ENCODE measurements around the gene PDCD1.
"Not testable (repeated sequence)": the region's sequence is repeated elsewhere in the genome, so short reads cannot be mapped to it uniquely, and the experiment has no call there.

The PDCD1 gene

GRCh38 chr2:241834527-241835210 is 24.0 kb downstream of the PDCD1 start:
- DNase-seq (ENCODE audit: low spot score), result no peak

- not testable (repeated sequence) for DNase-seq (ENCODE audit: low spot score)
These were observed 24.8 kb downstream of the PDCD1 start for GRCh38 chr2:241833756-241834526.

GRCh38 chr2:241833101-241833663 is 25.5 kb downstream of the PDCD1 start:
- no peak for DNase-seq (ENCODE audit: low spot score)

GRCh38 chr2:241827394-241827793 is 31.3 kb downstream of the PDCD1 start:
- DNase-seq (ENCODE audit: low spot score), result no peak

GRCh38 chr2:241823531-241824437 is 34.9 kb downstream of the PDCD1 start:
- DNase-seq (ENCODE audit: low spot score), result not testable (repeated sequence)

GRCh38 chr2:241822264-241822623 is 36.5 kb downstream of the PDCD1 start:
- no peak for DNase-seq (ENCODE audit: low spot score)

GRCh38 chr2:241821460-241822263 is 37.0 kb downstream of the PDCD1 start:
- no peak for DNase-seq (ENCODE audit: low spot score)

- DNase-seq (ENCODE audit: low spot score), result no peak
These were observed 37.9 kb downstream of the PDCD1 start for GRCh38 chr2:241820625-241821384.

GRCh38 chr2:241819947-241820624 is 38.6 kb downstream of the PDCD1 start:
- DNase-seq (ENCODE audit: low spot score), result not testable (repeated sequence)

GRCh38 chr2:241818943-241819270 is 39.8 kb downstream of the PDCD1 start:
- no peak for DNase-seq (ENCODE audit: low spot score)

GRCh38 chr2:241818229-241818942 is 40.3 kb downstream of the PDCD1 start:
- DNase-seq (ENCODE audit: low spot score), result no peak

GRCh38 chr2:241817821-241818215 is 40.9 kb downstream of the PDCD1 start:
- not testable (repeated sequence) for DNase-seq (ENCODE audit: low spot score)

- DNase-seq (ENCODE audit: low spot score), result no peak
These were observed 41.4 kb downstream of the PDCD1 start for GRCh38 chr2:241817126-241817820.

- no peak for DNase-seq (ENCODE audit: low spot score)
These were observed 42.1 kb downstream of the PDCD1 start for GRCh38 chr2:241816431-241817121.

- DNase-seq (ENCODE audit: low spot score), result no peak
These were observed 42.9 kb downstream of the PDCD1 start for GRCh38 chr2:241815477-241816430.

GRCh38 chr2:241814643-241815476 is 43.8 kb downstream of the PDCD1 start:
- DNase-seq (ENCODE audit: low spot score), result no peak
